ENCODE measurements around the gene DNALI1. TPM values are rescaled to one million over a fixed set of nuclear protein-coding genes. Genes with fewer than 3 reads are reported as not detected.
"Not testable (repeated sequence)": the region's sequence is repeated elsewhere in the genome, so short reads cannot be mapped to it uniquely, and the experiment has no call there.

DNALI1 gene
- polyA plus RNA-seq (2012; ENCODE audit: missing spikeins): 0.23 TPM

DNA sequence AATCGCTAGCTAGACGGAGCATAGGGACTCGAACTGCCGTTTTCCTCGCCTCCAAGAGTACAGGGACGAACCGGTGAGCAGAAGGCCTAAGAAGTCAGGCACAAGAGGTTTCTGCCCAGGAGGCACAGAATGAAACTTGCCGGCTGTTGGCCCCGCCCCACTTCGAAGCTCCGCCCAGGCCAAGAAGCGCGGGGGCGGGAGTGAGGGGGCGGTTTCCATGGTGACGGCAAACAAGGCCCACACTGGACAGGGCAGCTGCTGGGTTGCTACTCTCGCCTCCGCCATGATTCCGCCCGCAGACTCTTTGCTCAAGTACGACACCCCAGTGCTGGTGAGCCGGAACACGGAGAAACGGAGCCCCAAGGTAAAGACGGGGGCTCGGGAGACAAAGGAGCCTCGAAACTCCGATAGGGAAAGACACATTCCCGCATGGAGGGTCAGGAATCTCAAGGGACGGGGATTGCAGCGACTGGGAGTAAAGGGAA is at the start of gene DNALI1:
DNALI1 (plus strand) TSS at position 229 of the 485 bp plus-strand sequence; CDS start at position 284, 55 bp downstream.
- DNase-seq (ENCODE audit: insufficient read length): peak; percentile 28
- TF ChIP-seq TAF1 (IDR thresholded peaks at IDR 0.05; ENCODE audit: borderline replicate concordance, low read depth, low read length): no peak
- no peak for TF ChIP-seq POLR2A (IDR thresholded peaks at IDR 0.05; ENCODE audit: low read depth, low read length)
- TF ChIP-seq POLR2AphosphoS5 (IDR thresholded peaks at IDR 0.05; ENCODE audit: low read depth, low read length): no peak
- FAIRE-seq: no peak

DNA sequence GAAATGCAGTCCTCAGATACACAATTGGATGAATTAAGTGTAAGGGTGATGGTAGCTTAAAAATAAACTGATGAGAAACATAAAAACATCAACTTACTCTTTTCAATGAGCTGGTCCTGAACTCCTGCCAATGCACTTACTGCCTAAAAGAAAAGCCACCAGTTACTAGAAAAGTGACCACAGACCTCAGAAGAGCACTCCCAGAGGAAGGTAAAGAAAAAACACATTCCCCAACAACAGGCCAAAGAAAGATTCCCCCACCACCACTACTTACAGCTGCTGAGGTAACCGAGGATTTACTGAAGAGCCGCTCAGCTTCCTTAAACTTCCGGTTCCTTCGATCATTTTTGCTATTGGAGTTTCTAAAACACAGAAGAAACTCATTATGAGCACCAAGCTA is 47.6 kb upstream of the DNALI1 start:
- no peak for TF ChIP-seq POLR2AphosphoS5 (IDR thresholded peaks at IDR 0.05; ENCODE audit: low read depth, low read length)
- no peak for TF ChIP-seq POLR2A (IDR thresholded peaks at IDR 0.05; ENCODE audit: low read depth, low read length)
- TF ChIP-seq TAF1 (IDR thresholded peaks at IDR 0.05; ENCODE audit: borderline replicate concordance, low read depth, low read length): no peak
- DNase-seq (ENCODE audit: insufficient read length): no peak
- no peak for FAIRE-seq

GRCh38 chr1:37513795-37514349 is 42.9 kb upstream of the DNALI1 start:
- DNase-seq (ENCODE audit: insufficient read length) (peak; percentile 38), FAIRE-seq (no peak)
- TF ChIP-seq POLR2AphosphoS5 (IDR thresholded peaks at IDR 0.05; ENCODE audit: low read depth, low read length) (no peak), POLR2A (IDR thresholded peaks at IDR 0.05; ENCODE audit: low read depth, low read length) (no peak), TAF1 (IDR thresholded peaks at IDR 0.05; ENCODE audit: borderline replicate concordance, low read depth, low read length) (no peak)

DNA sequence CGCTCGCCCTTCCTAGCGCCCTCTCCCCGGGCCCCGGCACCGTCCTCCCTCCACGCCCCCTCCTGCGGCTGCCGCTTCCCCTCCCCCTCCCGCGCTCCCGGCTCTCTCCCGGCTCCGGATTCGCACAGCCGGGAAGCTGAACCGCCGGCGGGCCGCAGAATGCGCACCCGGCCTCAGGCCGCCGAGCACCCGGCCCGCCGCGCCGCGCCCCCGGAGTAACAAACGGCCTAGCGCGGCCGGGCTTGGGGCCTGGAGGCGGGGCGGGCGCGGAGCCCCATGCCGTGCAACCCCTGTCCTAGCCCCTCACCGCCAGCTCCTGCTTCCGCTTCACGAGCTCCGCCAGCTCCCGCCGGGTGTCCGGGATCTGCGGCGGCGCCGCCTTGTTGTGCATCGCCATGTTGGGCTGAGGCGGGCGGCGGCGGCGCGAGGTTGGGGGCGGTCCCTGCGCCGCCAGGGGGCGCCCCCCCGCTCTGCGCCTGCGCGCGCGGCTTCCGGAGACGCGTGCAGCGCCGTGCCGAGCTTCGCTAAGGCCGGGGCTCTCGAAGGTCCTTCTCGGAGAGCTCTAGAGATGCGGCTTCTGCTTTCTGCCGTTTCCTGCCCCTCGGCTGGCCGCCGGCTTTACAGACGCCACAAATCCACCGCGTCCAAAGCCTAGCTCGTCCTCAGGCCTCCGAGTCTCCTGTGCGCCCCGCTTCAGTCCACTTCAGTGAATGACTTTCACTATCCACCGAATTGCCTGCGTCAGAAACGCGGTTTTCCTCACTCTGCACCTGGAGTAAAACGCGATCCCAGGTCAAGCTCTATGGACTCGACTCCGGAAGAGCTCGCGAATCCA is 42.2 kb upstream of the DNALI1 start, which contains the start of gene MEAF6:
MEAF6 (minus strand) TSS at position 417 of the 835 bp plus-strand sequence; CDS start at position 397, 20 bp downstream.
- peak; percentile 69 for FAIRE-seq

GRCh38 chr1:37515185-37516034 is 41.3 kb upstream of the DNALI1 start:
- FAIRE-seq: no peak
- no peak for DNase-seq (ENCODE audit: insufficient read length)
- TF ChIP-seq POLR2A (IDR thresholded peaks at IDR 0.05; ENCODE audit: low read depth, low read length): no peak

More for the DNA sequence above, 42.2 kb upstream of the DNALI1 start, which contains the start of gene MEAF6:
- peak; percentile 73 for TF ChIP-seq POLR2A (IDR thresholded peaks at IDR 0.05; ENCODE audit: low read depth, low read length)
- 0 out of 2 replicates have a peak, but pooled peaks have one; percentile 42 for TF ChIP-seq TAF1 (IDR thresholded peaks at IDR 0.05; ENCODE audit: borderline replicate concordance, low read depth, low read length)
- peak; percentile 60 for TF ChIP-seq POLR2AphosphoS5 (IDR thresholded peaks at IDR 0.05; ENCODE audit: low read depth, low read length)
- DNase-seq (ENCODE audit: insufficient read length): peak; percentile 87

DNA sequence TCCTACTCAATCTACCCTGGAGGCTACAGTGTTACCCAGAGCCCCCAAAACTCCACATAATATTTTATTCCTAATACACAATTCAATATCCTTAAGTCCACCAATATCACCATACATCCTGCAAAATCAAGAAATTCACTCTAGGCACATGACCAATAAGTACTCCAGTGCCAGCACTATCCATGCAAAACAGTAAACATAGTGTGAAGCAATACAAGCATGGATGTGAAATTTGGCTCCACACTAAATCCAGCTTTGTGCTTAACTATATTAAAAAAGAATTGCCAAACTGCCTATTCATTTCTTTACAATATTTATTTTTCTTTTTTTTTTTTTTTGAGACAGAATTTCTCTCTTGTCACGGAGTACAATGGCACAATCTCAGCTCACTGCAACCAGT is 39.2 kb upstream of the DNALI1 start:
- DNase-seq (ENCODE audit: insufficient read length) (no peak), FAIRE-seq (no peak)
- no peak for TF ChIP-seq POLR2A (IDR thresholded peaks at IDR 0.05; ENCODE audit: low read depth, low read length)
- TF ChIP-seq TAF1 (IDR thresholded peaks at IDR 0.05; ENCODE audit: borderline replicate concordance, low read depth, low read length): no peak
- no peak for TF ChIP-seq POLR2AphosphoS5 (IDR thresholded peaks at IDR 0.05; ENCODE audit: low read depth, low read length)

- not testable (repeated sequence) for DNase-seq (ENCODE audit: insufficient read length); FAIRE-seq
These were observed 38.5 kb upstream of the DNALI1 start for GRCh38 chr1:37518241-37518640.

- not testable (repeated sequence) for FAIRE-seq
These were observed 37.8 kb upstream of the DNALI1 start for GRCh38 chr1:37518929-37519328.

DNA sequence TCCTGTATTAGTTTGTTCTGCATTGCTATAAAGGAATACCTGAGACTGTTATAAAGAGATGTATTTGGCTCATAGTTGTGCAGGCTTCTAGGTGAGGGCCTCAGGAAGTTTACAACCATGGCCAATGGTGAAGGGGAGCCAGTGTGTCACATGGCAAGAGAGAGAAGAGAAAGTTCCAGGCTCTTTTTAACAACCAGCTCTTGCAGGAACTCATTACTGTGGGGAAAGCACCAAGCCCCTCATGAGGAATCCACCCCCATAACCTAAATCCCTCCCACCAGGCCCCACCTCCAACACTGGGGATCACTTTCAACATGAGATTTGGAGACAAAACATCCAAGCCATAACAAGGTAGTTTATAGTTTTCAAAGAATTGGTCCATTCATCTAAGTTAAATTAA is 37.1 kb upstream of the DNALI1 start:
- FAIRE-seq (no peak), DNase-seq (ENCODE audit: insufficient read length) (no peak)
- TF ChIP-seq TAF1 (IDR thresholded peaks at IDR 0.05; ENCODE audit: borderline replicate concordance, low read depth, low read length) (no peak), POLR2AphosphoS5 (IDR thresholded peaks at IDR 0.05; ENCODE audit: low read depth, low read length) (no peak), POLR2A (IDR thresholded peaks at IDR 0.05; ENCODE audit: low read depth, low read length) (no peak)

More at GRCh38 chr1:37518929-37519328, 37.8 kb upstream of the DNALI1 start:
- not testable (repeated sequence) for DNase-seq (ENCODE audit: insufficient read length)

DNA sequence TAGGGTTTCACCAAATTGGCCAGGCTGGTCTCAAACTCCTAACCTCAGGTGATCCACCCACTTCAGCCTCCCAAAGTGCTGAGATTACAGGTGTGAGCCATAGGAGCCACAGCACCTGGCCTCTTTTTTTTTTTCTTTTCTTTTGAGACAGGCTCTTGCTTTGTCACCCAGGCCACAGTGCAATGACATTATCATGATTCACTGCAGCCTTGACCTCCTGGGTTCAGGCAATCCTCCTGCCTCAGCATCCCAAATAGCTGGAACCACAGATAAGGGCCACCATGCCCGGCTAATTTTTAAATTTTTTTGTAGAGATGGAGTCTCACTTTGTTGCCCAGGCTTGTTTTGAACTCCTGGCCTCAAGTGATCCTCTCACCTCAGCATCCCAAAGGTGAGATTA is 26.9 kb upstream of the DNALI1 start:
- FAIRE-seq; DNase-seq (ENCODE audit: insufficient read length): not testable (repeated sequence)

GRCh38 chr1:37532418-37533156 is 24.2 kb upstream of the DNALI1 start:
- not testable (repeated sequence) for DNase-seq (ENCODE audit: insufficient read length); FAIRE-seq

All from GM12892 (cell line).